ENCODE measurements around the gene TNFRSF25.

The TNFRSF25 gene

GRCh38 chr1:6483761-6484117 lies 17.8 kb upstream of the TNFRSF25 start:
- no peaks in the 10 kb centered on the region for H3K36me3 ChIP-seq (ENCODE audit: insufficient read depth, low read length)
- H3K4me2 ChIP-seq (ENCODE audit: low read length): no peak overlapping the region
- H3K4me3 ChIP-seq (ENCODE audit: low read length): no peak overlapping the region
- no peaks in the 10 kb centered on the region for H3K27me3 ChIP-seq (ENCODE audit: control insufficient read depth, insufficient read depth, low read length)
- peaks cover 8% of the 10 kb centered on the region for H3K4me1 ChIP-seq (ENCODE audit: control insufficient read depth, insufficient read depth, low read length)
- H3K9me3 ChIP-seq (replicated peaks; ENCODE audit: low read length): no peaks in the 10 kb centered on the region
- H3K9ac ChIP-seq (ENCODE audit: low read depth, low read length): no peak overlapping the region

- H3K4me1 ChIP-seq (ENCODE audit: control insufficient read depth, insufficient read depth, low read length): peaks cover 8% of the 10 kb centered on the region
- H3K27me3 ChIP-seq (ENCODE audit: control insufficient read depth, insufficient read depth, low read length): no peaks in the 10 kb centered on the region
- no peak overlapping the region for H3K4me3 ChIP-seq (ENCODE audit: low read length)
- H3K36me3 ChIP-seq (ENCODE audit: insufficient read depth, low read length): no peaks in the 10 kb centered on the region
- no peak overlapping the region for H3K4me2 ChIP-seq (ENCODE audit: low read length)
- no peak overlapping the region for H3K9ac ChIP-seq (ENCODE audit: low read depth, low read length)
- no peaks in the 10 kb centered on the region for H3K9me3 ChIP-seq (replicated peaks; ENCODE audit: low read length)
Measured at GRCh38 chr1:6483017-6483760, 17.2 kb upstream of the TNFRSF25 start.

GRCh38 chr1:6481820-6482219 lies 15.8 kb upstream of the TNFRSF25 start:
- H3K9ac ChIP-seq (ENCODE audit: low read depth, low read length): no peak overlapping the region
- no peaks in the 10 kb centered on the region for H3K9me3 ChIP-seq (replicated peaks; ENCODE audit: low read length)
- H3K4me2 ChIP-seq (ENCODE audit: low read length): no peak overlapping the region
- peaks cover 8% of the 10 kb centered on the region for H3K4me1 ChIP-seq (ENCODE audit: control insufficient read depth, insufficient read depth, low read length)
- H3K27me3 ChIP-seq (ENCODE audit: control insufficient read depth, insufficient read depth, low read length): no peaks in the 10 kb centered on the region
- no peaks in the 10 kb centered on the region for H3K36me3 ChIP-seq (ENCODE audit: insufficient read depth, low read length)
- no peak overlapping the region for H3K4me3 ChIP-seq (ENCODE audit: low read length)

GRCh38 chr1:6477039-6477820 lies 11.3 kb upstream of the TNFRSF25 start:
- H3K4me1 ChIP-seq (ENCODE audit: control insufficient read depth, insufficient read depth, low read length): no peaks in the 10 kb centered on the region
- H3K36me3 ChIP-seq (ENCODE audit: insufficient read depth, low read length): peaks cover 7% of the 10 kb centered on the region
- H3K4me3 ChIP-seq (ENCODE audit: low read length): no peak overlapping the region
- H3K4me2 ChIP-seq (ENCODE audit: low read length): no peak overlapping the region
- H3K27me3 ChIP-seq (ENCODE audit: control insufficient read depth, insufficient read depth, low read length): no peaks in the 10 kb centered on the region
- H3K9me3 ChIP-seq (replicated peaks; ENCODE audit: low read length): no peaks in the 10 kb centered on the region
- no peak overlapping the region for H3K9ac ChIP-seq (ENCODE audit: low read depth, low read length)

GRCh38 chr1:6476483-6476882 lies 10.5 kb upstream of the TNFRSF25 start:
- no peaks in the 10 kb centered on the region for H3K27me3 ChIP-seq (ENCODE audit: control insufficient read depth, insufficient read depth, low read length)
- peaks cover 9% of the 10 kb centered on the region for H3K36me3 ChIP-seq (ENCODE audit: insufficient read depth, low read length)
- H3K9ac ChIP-seq (ENCODE audit: low read depth, low read length): no peak overlapping the region
- H3K4me1 ChIP-seq (ENCODE audit: control insufficient read depth, insufficient read depth, low read length): no peaks in the 10 kb centered on the region
- H3K9me3 ChIP-seq (replicated peaks; ENCODE audit: low read length): no peaks in the 10 kb centered on the region
- no peak overlapping the region for H3K4me3 ChIP-seq (ENCODE audit: low read length)
- no peak overlapping the region for H3K4me2 ChIP-seq (ENCODE audit: low read length)

- H3K4me3 ChIP-seq (ENCODE audit: low read length): no peak overlapping the region
- peaks cover 9% of the 10 kb centered on the region for H3K36me3 ChIP-seq (ENCODE audit: insufficient read depth, low read length)
Measured at GRCh38 chr1:6475381-6476133, 9.6 kb upstream of the TNFRSF25 start.

GRCh38 chr1:6474815-6475282 lies 8.9 kb upstream of the TNFRSF25 start:
- Histone ChIP-seq H3K4me2 (ENCODE audit: low read length) (no peak overlapping the region), H3K9me3 (replicated peaks; ENCODE audit: low read length) (no peaks in the 10 kb centered on the region), H3K27me3 (ENCODE audit: control insufficient read depth, insufficient read depth, low read length) (no peaks in the 10 kb centered on the region), H3K36me3 (ENCODE audit: insufficient read depth, low read length) (peaks cover 9% of the 10 kb centered on the region), H3K9ac (ENCODE audit: low read depth, low read length) (no peak overlapping the region), H3K4me1 (ENCODE audit: control insufficient read depth, insufficient read depth, low read length) (no peaks in the 10 kb centered on the region), H3K4me3 (ENCODE audit: low read length) (no peak overlapping the region)

More at GRCh38 chr1:6475381-6476133, 9.6 kb upstream of the TNFRSF25 start:
- no peaks in the 10 kb centered on the region for H3K27me3 ChIP-seq (ENCODE audit: control insufficient read depth, insufficient read depth, low read length)
- no peaks in the 10 kb centered on the region for H3K9me3 ChIP-seq (replicated peaks; ENCODE audit: low read length)
- H3K9ac ChIP-seq (ENCODE audit: low read depth, low read length): no peak overlapping the region
- H3K4me1 ChIP-seq (ENCODE audit: control insufficient read depth, insufficient read depth, low read length): no peaks in the 10 kb centered on the region
- H3K4me2 ChIP-seq (ENCODE audit: low read length): no peak overlapping the region

- H3K9ac ChIP-seq (ENCODE audit: low read depth, low read length): no peak overlapping the region
- no peaks in the 10 kb centered on the region for H3K27me3 ChIP-seq (ENCODE audit: control insufficient read depth, insufficient read depth, low read length)
- peaks cover 9% of the 10 kb centered on the region for H3K36me3 ChIP-seq (ENCODE audit: insufficient read depth, low read length)
- H3K4me3 ChIP-seq (ENCODE audit: low read length): no peak overlapping the region
- H3K4me1 ChIP-seq (ENCODE audit: control insufficient read depth, insufficient read depth, low read length): no peaks in the 10 kb centered on the region
- no peak overlapping the region for H3K4me2 ChIP-seq (ENCODE audit: low read length)
- H3K9me3 ChIP-seq (replicated peaks; ENCODE audit: low read length): no peaks in the 10 kb centered on the region
Measured at GRCh38 chr1:6473974-6474814, 8.2 kb upstream of the TNFRSF25 start.

- H3K4me1 ChIP-seq (ENCODE audit: control insufficient read depth, insufficient read depth, low read length): no peaks in the 10 kb centered on the region
- H3K36me3 ChIP-seq (ENCODE audit: insufficient read depth, low read length): peaks cover 9% of the 10 kb centered on the region
- H3K4me2 ChIP-seq (ENCODE audit: low read length): no peak overlapping the region
- H3K27me3 ChIP-seq (ENCODE audit: control insufficient read depth, insufficient read depth, low read length): no peaks in the 10 kb centered on the region
- H3K9ac ChIP-seq (ENCODE audit: low read depth, low read length): no peak overlapping the region
- H3K4me3 ChIP-seq (ENCODE audit: low read length): no peak overlapping the region
- H3K9me3 ChIP-seq (replicated peaks; ENCODE audit: low read length): no peaks in the 10 kb centered on the region
Measured at GRCh38 chr1:6473156-6473555, 7.2 kb upstream of the TNFRSF25 start.

GRCh38 chr1:6472391-6472790 lies 6.4 kb upstream of the TNFRSF25 start:
- Histone ChIP-seq H3K9me3 (replicated peaks; ENCODE audit: low read length) (no peaks in the 10 kb centered on the region), H3K4me1 (ENCODE audit: control insufficient read depth, insufficient read depth, low read length) (no peaks in the 10 kb centered on the region), H3K36me3 (ENCODE audit: insufficient read depth, low read length) (peaks cover 9% of the 10 kb centered on the region), H3K27me3 (ENCODE audit: control insufficient read depth, insufficient read depth, low read length) (no peaks in the 10 kb centered on the region), H3K4me3 (ENCODE audit: low read length) (no peak overlapping the region), H3K4me2 (ENCODE audit: low read length) (no peak overlapping the region), H3K9ac (ENCODE audit: low read depth, low read length) (no peak overlapping the region)

- no peaks in the 10 kb centered on the region for H3K9me3 ChIP-seq (replicated peaks; ENCODE audit: low read length)
- no peaks in the 10 kb centered on the region for H3K4me1 ChIP-seq (ENCODE audit: control insufficient read depth, insufficient read depth, low read length)
- H3K36me3 ChIP-seq (ENCODE audit: insufficient read depth, low read length): peaks cover 9% of the 10 kb centered on the region
- H3K27me3 ChIP-seq (ENCODE audit: control insufficient read depth, insufficient read depth, low read length): no peaks in the 10 kb centered on the region
- H3K9ac ChIP-seq (ENCODE audit: low read depth, low read length): no peak overlapping the region
- no peak overlapping the region for H3K4me2 ChIP-seq (ENCODE audit: low read length)
- H3K4me3 ChIP-seq (ENCODE audit: low read length): no peak overlapping the region
Measured at GRCh38 chr1:6471970-6472368, 6.0 kb upstream of the TNFRSF25 start.
